Omental fat pad (tissue), 4 donors: Measurements from ENCODE around the gene AIFM1. TPM values are rescaled to one million over a fixed set of nuclear protein-coding genes. Genes with fewer than 3 reads are reported as not detected.

Source experiments
- ATAC-seq: fragments of 150-250 bp; one replicate; pipeline ENCODE4 v1.9.1; 2016; ENCODE audit warnings: mild to moderate bottlenecking, moderate library complexity; ENCODE audit not compliant: low FRiP score
- DNase-seq: peaks from one replicate; pipeline ENCODE4 v3.0.0-alpha.2; 2019; ENCODE audit warnings: low spot score
- CTCF ChIP-seq, 3 donors: fragments of 450-650 bp; IDR thresholded peaks; one replicate each; pipeline ENCODE4 v1.5.1; 2016 to 2017; ENCODE audit warnings: antibody characterized with exemption in 3 of 3, mild to moderate bottlenecking in 3 of 3, moderate library complexity in 2 of 3
- total RNA-seq, 4 donors: library from RNA; depleted of rRNA; stranded (reverse); fragments of >200 nt; gene quantifications; one replicate each; pipeline ENCODE4 v1.1.0, GENCODE V29; 2016

Gene AIFM1
- total RNA-seq, 4 donors from 2014 or later = 14.7 to 21.2 (median 16.9) TPM

- no peak for DNase-seq
- no peak for ATAC-seq
- TF ChIP-seq CTCF (IDR thresholded peaks at IDR 0.05) = no peak
These were observed 70.9 kb downstream of the AIFM1 start for GRCh38 chrX:130094696-130095095.

DNA sequence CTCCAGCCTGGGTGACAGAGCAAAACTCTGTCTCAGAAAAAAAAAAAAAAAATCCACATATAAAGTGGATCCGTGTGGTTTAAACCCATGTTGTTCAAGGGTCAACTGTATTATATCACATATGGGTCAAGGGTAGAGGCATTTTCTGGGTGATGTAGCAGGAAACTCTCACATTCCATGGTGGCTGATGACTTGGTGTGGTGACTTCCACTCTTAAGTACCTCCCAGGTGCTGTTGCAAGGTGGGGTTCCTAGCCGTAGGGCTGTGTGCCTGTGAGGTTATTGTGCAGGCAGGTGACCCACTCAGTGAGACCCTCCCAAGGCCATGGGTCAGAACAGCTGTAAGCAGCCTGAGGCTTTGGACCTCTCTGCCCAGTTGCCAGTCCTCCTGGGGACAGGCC is 72.4 kb downstream of the AIFM1 start:
- TF ChIP-seq CTCF (IDR thresholded peaks at IDR 0.05) = no peak
- ATAC-seq = no peak
- no peak for DNase-seq

DNA sequence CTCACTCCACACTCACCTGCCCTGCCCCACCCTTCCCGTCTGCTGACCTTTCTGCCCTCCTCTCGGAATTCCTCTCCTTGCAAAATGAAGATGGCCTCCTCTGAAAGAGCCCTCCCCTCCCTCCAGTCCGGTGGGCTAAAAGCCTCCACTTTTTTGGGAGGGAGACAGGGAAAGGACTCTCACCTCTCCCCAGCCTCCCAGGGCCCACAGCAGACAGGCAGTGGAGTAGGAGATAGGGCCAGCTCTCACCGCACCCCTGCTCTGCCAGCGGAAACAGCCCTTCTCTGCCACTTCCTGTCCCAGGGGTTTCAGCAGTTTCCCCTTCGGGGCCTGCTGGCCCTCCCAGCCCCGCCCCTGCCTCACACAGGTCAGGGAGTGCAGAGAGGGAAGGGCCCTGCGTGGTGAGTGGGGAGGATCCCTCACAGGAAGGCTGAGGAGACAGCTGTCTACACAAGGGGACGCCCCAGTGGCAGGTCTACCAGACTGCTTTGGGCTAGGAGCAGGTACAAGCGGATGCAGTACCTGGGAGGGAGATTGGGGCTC is 73.6 kb downstream of the AIFM1 start:
- no peak for TF ChIP-seq CTCF (IDR thresholded peaks at IDR 0.05)
- ATAC-seq = peak; percentile 19
- no peak for DNase-seq

DNA sequence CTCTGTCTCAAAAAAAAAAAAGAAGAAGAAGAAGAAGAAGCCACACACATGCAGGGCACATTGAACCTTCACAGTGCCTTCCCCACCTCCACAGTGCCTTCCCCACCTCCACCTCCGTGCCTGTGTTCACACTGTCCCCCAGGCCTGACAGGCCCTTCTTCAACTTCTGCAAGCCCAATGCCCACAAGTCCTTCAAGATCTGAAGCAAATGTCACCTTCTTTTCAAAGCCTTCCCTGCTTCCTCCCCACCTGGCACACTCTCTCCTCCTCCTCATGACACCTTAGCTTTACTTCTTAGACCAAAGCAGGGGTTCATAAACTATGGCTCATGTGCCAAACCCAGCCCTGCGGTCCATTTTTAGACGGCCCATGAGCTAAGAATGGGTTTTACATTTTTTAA is 75.3 kb downstream of the AIFM1 start:
- TF ChIP-seq CTCF (IDR thresholded peaks at IDR 0.05) = no peak
- DNase-seq = no peak
- ATAC-seq = no peak

DNA sequence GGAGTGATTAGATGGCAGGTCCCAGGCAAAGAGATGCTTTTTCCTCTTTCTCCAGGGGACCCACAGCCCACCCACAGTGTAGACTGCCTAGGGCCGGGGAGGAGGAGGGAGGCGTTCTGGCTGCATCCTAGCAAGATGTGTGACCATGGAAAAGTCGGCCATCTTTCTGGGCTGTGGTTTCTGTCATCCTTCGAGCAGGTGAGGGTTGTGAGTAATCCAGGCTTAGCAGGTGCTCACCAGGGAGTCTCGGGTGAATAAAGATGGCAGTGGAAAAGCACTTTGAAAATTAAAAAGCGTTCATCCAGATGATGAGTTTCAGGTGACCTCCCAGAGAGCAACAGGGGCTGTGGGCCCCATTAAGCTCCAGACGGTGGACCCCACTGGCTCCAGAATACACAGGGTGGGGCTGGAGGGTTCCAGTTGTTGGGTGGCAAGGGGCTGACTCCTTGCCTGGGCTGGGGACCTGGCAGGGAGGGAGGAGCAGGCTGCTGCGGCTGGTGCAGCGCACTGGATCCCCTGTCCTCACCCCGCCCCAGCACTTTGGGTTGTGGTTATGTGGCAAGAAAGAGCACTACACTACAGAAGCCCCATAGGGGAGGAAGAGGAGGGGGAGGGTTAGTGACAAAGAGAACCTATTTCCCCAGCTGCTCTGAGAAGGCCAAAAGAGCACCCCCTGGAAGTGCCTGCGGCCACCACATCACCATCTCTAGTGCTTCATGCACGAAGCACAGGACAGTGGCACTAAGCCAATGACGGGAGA is 79.0 kb downstream of the AIFM1 start:
- DNase-seq (no peak), ATAC-seq (no peak)
- TF ChIP-seq CTCF (IDR thresholded peaks at IDR 0.05) = no peak

GRCh38 chrX:130085551-130086446 is 79.8 kb downstream of the AIFM1 start:
- DNase-seq (no peak), ATAC-seq (no peak)
- TF ChIP-seq CTCF (IDR thresholded peaks at IDR 0.05) = no peak
